SW480 (cell line): ENCODE measurements around the gene ATAD5.
"Not testable (repeated sequence)": the region's sequence is repeated elsewhere in the genome, so short reads cannot be mapped to it uniquely, and the experiment has no call there.

ENCODE experiments used
- DNase-seq: peaks from one replicate; pipeline ENCODE4 v3.0.0-alpha.2; 2016; ENCODE audit warnings: low spot score

The ATAD5 gene

GRCh38 chr17:30822919-30823318 is 8.8 kb upstream of the ATAD5 start:
- DNase-seq = not testable (repeated sequence)

- DNase-seq = no peak
These were observed 8.3 kb upstream of the ATAD5 start for GRCh38 chr17:30823421-30823820.

GRCh38 chr17:30824002-30824355 is 7.8 kb upstream of the ATAD5 start:
- DNase-seq = no peak

GRCh38 chr17:30824356-30825145 is 7.2 kb upstream of the ATAD5 start, which contains the start of gene CRLF3:
TSS of gene CRLF3 (minus strand) at chr17:30824692. CDS start at chr17:30824651, 41 bp downstream.
- DNase-seq = peak; percentile 89

GRCh38 chr17:30827082-30827481 is 4.7 kb upstream of the ATAD5 start:
- DNase-seq = no peak

- no peak for DNase-seq
These were observed 2.7 kb upstream of the ATAD5 start for GRCh38 chr17:30829022-30829421.

GRCh38 chr17:30831257-30831656 is 509 bp upstream of the ATAD5 start:
- no peak for DNase-seq

GRCh38 chr17:30832438-30833124 is 815 bp downstream of the ATAD5 start:
- no peak for DNase-seq

- DNase-seq = no peak
These were observed 6.5 kb downstream of the ATAD5 start for GRCh38 chr17:30838202-30838807.

- DNase-seq = no peak
These were observed 9.0 kb downstream of the ATAD5 start for GRCh38 chr17:30840771-30841170.

- no peak for DNase-seq
These were observed 16.3 kb downstream of the ATAD5 start for GRCh38 chr17:30848021-30848420.

GRCh38 chr17:30854146-30854545 is 22.4 kb downstream of the ATAD5 start:
- DNase-seq = no peak

GRCh38 chr17:30858556-30859250 is 26.9 kb downstream of the ATAD5 start:
- no peak for DNase-seq

GRCh38 chr17:30864636-30865035 is 32.9 kb downstream of the ATAD5 start:
- no peak for DNase-seq

- DNase-seq = no peak
These were observed 37.2 kb downstream of the ATAD5 start for GRCh38 chr17:30869005-30869404.

GRCh38 chr17:30886187-30886586 is 54.4 kb downstream of the ATAD5 start:
- DNase-seq = no peak

- no peak for DNase-seq
These were observed 62.5 kb downstream of the ATAD5 start for GRCh38 chr17:30894236-30894635.

- no peak for DNase-seq
These were observed 65.5 kb downstream of the ATAD5 start for GRCh38 chr17:30897311-30897710.

- DNase-seq = no peak
These were observed 74.0 kb downstream of the ATAD5 start for GRCh38 chr17:30905742-30906100.

GRCh38 chr17:30906101-30906911 is 74.5 kb downstream of the ATAD5 start, which contains the start of gene TEFM:
TSS of gene TEFM (minus strand) at chr17:30906238. CDS start at chr17:30906198, 40 bp downstream.
- peak; percentile 87 for DNase-seq

GRCh38 chr17:30908717-30909420 is 77.1 kb downstream of the ATAD5 start:
- DNase-seq = no peak
